HG02938 (cell line): Measurements from ENCODE around the gene RUFY1.

Source experiments
- ATAC-seq: cut with Tn5 transposase; IDR thresholded peaks from one replicate; pipeline ENCODE4 v1.9.1; 2021; ENCODE audit warnings: mild to moderate bottlenecking, moderate library complexity; ENCODE audit not compliant: unreplicated experiment

The RUFY1 gene

GRCh38 chr5:179601871-179602625 lies 51.7 kb downstream of the RUFY1 start:
- ATAC-seq = no peak

- ATAC-seq = no peak
Measured at GRCh38 chr5:179603308-179603707, 53.0 kb downstream of the RUFY1 start.

GRCh38 chr5:179605026-179605833 lies 54.9 kb downstream of the RUFY1 start:
- no peak for ATAC-seq

GRCh38 chr5:179606071-179606909 lies 55.9 kb downstream of the RUFY1 start:
- no peak for ATAC-seq

GRCh38 chr5:179606910-179607159 lies 56.5 kb downstream of the RUFY1 start:
- no peak for ATAC-seq

GRCh38 chr5:179607160-179607931 lies 57.0 kb downstream of the RUFY1 start:
- ATAC-seq = no peak

- no peak for ATAC-seq
Measured at GRCh38 chr5:179608131-179608581, 57.8 kb downstream of the RUFY1 start.

GRCh38 chr5:179609834-179610108 lies 59.4 kb downstream of the RUFY1 start:
- ATAC-seq = no peak

- no peak for ATAC-seq
Measured at GRCh38 chr5:179610109-179610902, 60.0 kb downstream of the RUFY1 start.

GRCh38 chr5:179610903-179611265 lies 60.5 kb downstream of the RUFY1 start:
- ATAC-seq = no peak

- ATAC-seq = no peak
Measured at GRCh38 chr5:179612577-179613459, 62.5 kb downstream of the RUFY1 start.

- no peak for ATAC-seq
Measured at GRCh38 chr5:179613460-179614071, 63.2 kb downstream of the RUFY1 start.

GRCh38 chr5:179614745-179615144 lies 64.4 kb downstream of the RUFY1 start:
- no peak for ATAC-seq

GRCh38 chr5:179615203-179615602 lies 64.8 kb downstream of the RUFY1 start:
- ATAC-seq = no peak

- ATAC-seq = no peak
Measured at GRCh38 chr5:179616002-179616594, 65.7 kb downstream of the RUFY1 start.

GRCh38 chr5:179617930-179618329 lies 67.6 kb downstream of the RUFY1 start:
- no peak for ATAC-seq

GRCh38 chr5:179618923-179619554 lies 68.7 kb downstream of the RUFY1 start:
- ATAC-seq = no peak

GRCh38 chr5:179619776-179620175 lies 69.4 kb downstream of the RUFY1 start:
- ATAC-seq = no peak
